Caco-2 (cell line): Measurements from ENCODE around the gene COTL1. TPM values are rescaled to one million over a fixed set of nuclear protein-coding genes. Genes with fewer than 3 reads are reported as not detected.

Experiments
- BruUV-seq: library from RNA; stranded (reverse); fragments of 400-500 nt; replicated peaks from 2 replicates; lab custom pipeline; 2021; lab: Mats Ljungman, UMichigan
- CTCF ChIA-PET: fragments of 300-600 bp; sonication (Branson Sonifier 250); formaldehyde crosslinking; loops from one replicate; lab custom pipeline; 2022; ENCODE audit warnings: antibody characterized with exemption; lab: Charles Lee
- POLR2A ChIA-PET: fragments of 300-600 bp; sonication (Branson Sonifier 250); formaldehyde crosslinking; loops from one replicate; lab custom pipeline; 2022; ENCODE audit warnings: antibody characterized with exemption; lab: Charles Lee
- DNase-seq, 2 experiments: peaks; one replicate each; pipeline versions ENCODE4 v3.0.0 to v3.0.0-alpha.2; 2020 to 2022
- H3K27me3 ChIP-seq: replicated peaks from 2 replicates; pipeline ENCODE4 v1.6.0; 2011; ENCODE audit warnings: low read length; ENCODE audit not compliant: control insufficient read depth, insufficient read depth
- H3K36me3 ChIP-seq: 2 replicates; pipeline ENCODE4 v1.5.1; 2011; ENCODE audit warnings: low read length; ENCODE audit not compliant: control insufficient read depth, insufficient read depth
- H3K4me1 ChIP-seq: fragments of 250-450 bp; sonication (Bioruptor Pico); 2 replicates; pipeline ENCODE4 v1.5.1; 2020; ENCODE audit warnings: mild to moderate bottlenecking
- H3K4me3 ChIP-seq: 2 replicates; pipeline ENCODE4 v1.5.1; 2011; ENCODE audit warnings: low read depth, mild to moderate bottlenecking, control low read depth, low read length
- H3K9me3 ChIP-seq: fragments of 250-450 bp; sonication (Bioruptor Pico); 2 replicates; pipeline ENCODE4 v1.5.1; 2020; ENCODE audit warnings: mild to moderate bottlenecking, moderate library complexity
- H3K27ac Mint-ChIP-seq: one replicate; pipeline ENCODE4 v1.8.0; 2022; ENCODE audit warnings: mixed read lengths; ENCODE audit not compliant: unreplicated experiment
- H3K27me3 Mint-ChIP-seq: one replicate; pipeline ENCODE4 v1.8.0; 2022; ENCODE audit warnings: mixed read lengths; ENCODE audit not compliant: insufficient read depth, unreplicated experiment
- H3K36me3 Mint-ChIP-seq: one replicate; pipeline ENCODE4 v1.8.0; 2022; ENCODE audit warnings: mild to moderate bottlenecking, mixed read lengths; ENCODE audit not compliant: insufficient read depth, unreplicated experiment
- H3K4me1 Mint-ChIP-seq: one replicate; pipeline ENCODE4 v1.8.0; 2022; ENCODE audit warnings: low read depth, mixed read lengths; ENCODE audit not compliant: unreplicated experiment
- H3K4me3 Mint-ChIP-seq: one replicate; pipeline ENCODE4 v1.8.0; 2022; ENCODE audit warnings: mild to moderate bottlenecking, moderate library complexity, mixed read lengths; ENCODE audit not compliant: unreplicated experiment
- H3K9me3 Mint-ChIP-seq: one replicate; pipeline ENCODE4 v1.8.0; 2022; ENCODE audit warnings: mixed read lengths; ENCODE audit not compliant: unreplicated experiment
- intact Hi-C: fragments of 100-400 bp; cut with micrococcal nuclease; formaldehyde crosslinking; loops from one replicate; pipeline ENCODE4 v1.10.0; 2022; ENCODE audit not compliant: unreplicated experiment
- total RNA-seq: library from RNA; stranded (reverse); gene quantifications from 2 replicates; pipeline ENCODE4 v1.2.3, GENCODE V29; 2022
- TF ChIP-seq, protein P1 (sequence below), 2 experiments: fragments of 200-600 bp in 1 of 2; IDR thresholded peaks; 1 replicate in 1 of 2; 2 replicates in 1 of 2; pipeline versions ENCODE4 v1.5.1 to v1.8.0; 2011 to 2022; ENCODE audit warnings: antibody characterized with exemption in 1 of 2, control low read depth in 1 of 2, inconsistent platforms in 1 of 2, low read depth in 1 of 2, low read length in 1 of 2, mild to moderate bottlenecking in 1 of 2, moderate library complexity in 1 of 2; ENCODE audit not compliant: insufficient read depth in 1 of 2, severe bottlenecking in 1 of 2, unreplicated experiment in 1 of 2

Gene COTL1
- total RNA-seq, 1 experiment from 2014 or later: 434 TPM

GRCh38 chr16:84618581-84619460 lies 943 bp upstream of the COTL1 start:
- peak overlapping the region; percentile 96 for H3K4me3 ChIP-seq
- TSS peak; percentile 95 for BruUV-seq
- peaks cover 51% of the 10 kb centered on the region for H3K4me1 Mint-ChIP-seq

GRCh38 chr16:84617041-84617790 lies 662 bp downstream of the COTL1 start:
- TF ChIP-seq, protein P1, sequence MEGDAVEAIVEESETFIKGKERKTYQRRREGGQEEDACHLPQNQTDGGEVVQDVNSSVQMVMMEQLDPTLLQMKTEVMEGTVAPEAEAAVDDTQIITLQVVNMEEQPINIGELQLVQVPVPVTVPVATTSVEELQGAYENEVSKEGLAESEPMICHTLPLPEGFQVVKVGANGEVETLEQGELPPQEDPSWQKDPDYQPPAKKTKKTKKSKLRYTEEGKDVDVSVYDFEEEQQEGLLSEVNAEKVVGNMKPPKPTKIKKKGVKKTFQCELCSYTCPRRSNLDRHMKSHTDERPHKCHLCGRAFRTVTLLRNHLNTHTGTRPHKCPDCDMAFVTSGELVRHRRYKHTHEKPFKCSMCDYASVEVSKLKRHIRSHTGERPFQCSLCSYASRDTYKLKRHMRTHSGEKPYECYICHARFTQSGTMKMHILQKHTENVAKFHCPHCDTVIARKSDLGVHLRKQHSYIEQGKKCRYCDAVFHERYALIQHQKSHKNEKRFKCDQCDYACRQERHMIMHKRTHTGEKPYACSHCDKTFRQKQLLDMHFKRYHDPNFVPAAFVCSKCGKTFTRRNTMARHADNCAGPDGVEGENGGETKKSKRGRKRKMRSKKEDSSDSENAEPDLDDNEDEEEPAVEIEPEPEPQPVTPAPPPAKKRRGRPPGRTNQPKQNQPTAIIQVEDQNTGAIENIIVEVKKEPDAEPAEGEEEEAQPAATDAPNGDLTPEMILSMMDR (IDR thresholded peaks at IDR 0.05; ENCODE audit: insufficient read depth in 1 of 2, low read depth in 1 of 2, low read length in 1 of 2, severe bottlenecking in 1 of 2, unreplicated experiment in 1 of 2): no peak
- H3K4me3 Mint-ChIP-seq: peak overlapping the region; percentile 96
- peaks cover 70% of the 10 kb centered on the region for H3K36me3 Mint-ChIP-seq
- Histone ChIP-seq H3K36me3 (no peaks in the 10 kb centered on the region), H3K4me1 (peaks cover 31% of the 10 kb centered on the region), H3K9me3 (no peaks in the 10 kb centered on the region), H3K4me3 (peak overlapping the region; percentile 96), H3K27me3 (no peaks in the 10 kb centered on the region)
- POLR2A ChIA-PET: no interaction called here
- no peaks in the 10 kb centered on the region for H3K27me3 Mint-ChIP-seq
- intact Hi-C loops: no loop called here
- no peaks in the 10 kb centered on the region for H3K9me3 Mint-ChIP-seq
- peak in 1 of 2 experiments; percentile 49 for DNase-seq
- CTCF ChIA-PET: interaction anchor here (0.6 kb wide), 1 partner anchor 88 kb away, joined by 3 read pairs; no protein-coding TSS in a partner anchor
- H3K27ac Mint-ChIP-seq: peak overlapping the region; percentile 86
- no TSS peak for BruUV-seq
- peaks cover 59% of the 10 kb centered on the region for H3K4me1 Mint-ChIP-seq

More at GRCh38 chr16:84618581-84619460, 943 bp upstream of the COTL1 start:
- TF ChIP-seq, protein P1 (IDR thresholded peaks at IDR 0.05; ENCODE audit: insufficient read depth in 1 of 2, low read depth in 1 of 2, low read length in 1 of 2, severe bottlenecking in 1 of 2, unreplicated experiment in 1 of 2): no peak
- Histone ChIP-seq H3K9me3 (no peaks in the 10 kb centered on the region), H3K36me3 (no peaks in the 10 kb centered on the region), H3K27me3 (no peaks in the 10 kb centered on the region), H3K4me1 (peaks cover 31% of the 10 kb centered on the region)
- intact Hi-C loops: loop anchor here (1.0 kb wide), 6 partner anchors 50 to 108 kb away; no protein-coding TSS in a partner anchor
- Mint-ChIP-seq H3K36me3 (peaks cover 55% of the 10 kb centered on the region), H3K4me3 (peak overlapping the region; percentile 96), H3K9me3 (no peaks in the 10 kb centered on the region), H3K27ac (peak overlapping the region; percentile 100), H3K27me3 (no peaks in the 10 kb centered on the region)
- POLR2A ChIA-PET: interaction anchor here (0.6 to 1.4 kb wide), 6 partner anchors 15 to 434 kb away, joined by 3 to 9 read pairs (median 4); no protein-coding TSS in a partner anchor
- CTCF ChIA-PET: interaction anchor here (0.6 to 1.8 kb wide), 13 partner anchors 21 to 395 kb away, joined by 3 to 12 read pairs (median 4); partner anchors contain the start of gene KLHL36
- DNase-seq: peak; percentile 88 to 91

GRCh38 chr16:84616515-84616914 lies 1.4 kb downstream of the COTL1 start:
- intact Hi-C loops: no loop called here
- no peaks in the 10 kb centered on the region for H3K9me3 Mint-ChIP-seq

More at GRCh38 chr16:84616515-84616914, 1.4 kb downstream of the COTL1 start:
- H3K4me3 ChIP-seq: peak overlapping the region; percentile 96
- Mint-ChIP-seq H3K27me3 (no peaks in the 10 kb centered on the region), H3K36me3 (peaks cover 76% of the 10 kb centered on the region), H3K27ac (peak overlapping the region; percentile 86), H3K4me1 (peaks cover 52% of the 10 kb centered on the region), H3K4me3 (peak overlapping the region; percentile 96)
- TF ChIP-seq, protein P1 (IDR thresholded peaks at IDR 0.05; ENCODE audit: insufficient read depth in 1 of 2, low read depth in 1 of 2, low read length in 1 of 2, severe bottlenecking in 1 of 2, unreplicated experiment in 1 of 2): no peak
- H3K36me3 ChIP-seq: no peaks in the 10 kb centered on the region
- no TSS peak for BruUV-seq
- DNase-seq: no peak
- ChIA-PET CTCF (interaction anchor here (0.6 kb wide), 1 partner anchor 87 kb away, joined by 3 read pairs; no protein-coding TSS in a partner anchor), POLR2A (no interaction called here)
- peaks cover 26% of the 10 kb centered on the region for H3K4me1 ChIP-seq
- no peaks in the 10 kb centered on the region for H3K9me3 ChIP-seq
- H3K27me3 ChIP-seq: no peaks in the 10 kb centered on the region
